ENCODE measurements around the gene SLC11A1.

SLC11A1 gene, protein sequence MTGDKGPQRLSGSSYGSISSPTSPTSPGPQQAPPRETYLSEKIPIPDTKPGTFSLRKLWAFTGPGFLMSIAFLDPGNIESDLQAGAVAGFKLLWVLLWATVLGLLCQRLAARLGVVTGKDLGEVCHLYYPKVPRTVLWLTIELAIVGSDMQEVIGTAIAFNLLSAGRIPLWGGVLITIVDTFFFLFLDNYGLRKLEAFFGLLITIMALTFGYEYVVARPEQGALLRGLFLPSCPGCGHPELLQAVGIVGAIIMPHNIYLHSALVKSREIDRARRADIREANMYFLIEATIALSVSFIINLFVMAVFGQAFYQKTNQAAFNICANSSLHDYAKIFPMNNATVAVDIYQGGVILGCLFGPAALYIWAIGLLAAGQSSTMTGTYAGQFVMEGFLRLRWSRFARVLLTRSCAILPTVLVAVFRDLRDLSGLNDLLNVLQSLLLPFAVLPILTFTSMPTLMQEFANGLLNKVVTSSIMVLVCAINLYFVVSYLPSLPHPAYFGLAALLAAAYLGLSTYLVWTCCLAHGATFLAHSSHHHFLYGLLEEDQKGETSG

DNA sequence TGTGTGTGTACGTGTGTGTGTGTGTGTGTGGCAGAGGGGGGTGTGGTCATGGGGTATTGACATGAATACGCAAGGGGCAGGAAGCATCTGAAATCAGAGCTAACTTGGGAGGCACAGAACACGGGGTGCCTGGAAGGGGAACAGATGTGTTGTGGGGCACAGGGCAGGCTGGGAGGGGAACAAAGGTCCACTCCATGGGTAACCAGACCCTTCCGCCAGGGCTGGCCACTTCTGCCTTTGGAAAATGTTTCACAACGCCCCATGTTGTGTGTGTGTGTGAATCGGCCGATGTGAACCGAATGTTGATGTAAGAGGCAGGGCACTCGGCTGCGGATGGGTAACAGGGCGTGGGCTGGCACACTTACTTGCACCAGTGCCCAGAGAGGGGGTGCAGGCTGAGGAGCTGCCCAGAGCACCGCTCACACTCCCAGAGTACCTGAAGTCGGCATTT, at the start of gene SLC11A1:
Gene SLC11A1, plus strand, starts transcription at position 358 of the 451 bp plus-strand sequence. CDS start 96 bp downstream, outside the sequence.
- no peak for DNase-seq (ENCODE audit: low read depth, low spot score)

GRCh38 chr2:218332288-218332687, 49.8 kb upstream of the SLC11A1 start:
- no peak for DNase-seq (ENCODE audit: low read depth, low spot score)

DNA sequence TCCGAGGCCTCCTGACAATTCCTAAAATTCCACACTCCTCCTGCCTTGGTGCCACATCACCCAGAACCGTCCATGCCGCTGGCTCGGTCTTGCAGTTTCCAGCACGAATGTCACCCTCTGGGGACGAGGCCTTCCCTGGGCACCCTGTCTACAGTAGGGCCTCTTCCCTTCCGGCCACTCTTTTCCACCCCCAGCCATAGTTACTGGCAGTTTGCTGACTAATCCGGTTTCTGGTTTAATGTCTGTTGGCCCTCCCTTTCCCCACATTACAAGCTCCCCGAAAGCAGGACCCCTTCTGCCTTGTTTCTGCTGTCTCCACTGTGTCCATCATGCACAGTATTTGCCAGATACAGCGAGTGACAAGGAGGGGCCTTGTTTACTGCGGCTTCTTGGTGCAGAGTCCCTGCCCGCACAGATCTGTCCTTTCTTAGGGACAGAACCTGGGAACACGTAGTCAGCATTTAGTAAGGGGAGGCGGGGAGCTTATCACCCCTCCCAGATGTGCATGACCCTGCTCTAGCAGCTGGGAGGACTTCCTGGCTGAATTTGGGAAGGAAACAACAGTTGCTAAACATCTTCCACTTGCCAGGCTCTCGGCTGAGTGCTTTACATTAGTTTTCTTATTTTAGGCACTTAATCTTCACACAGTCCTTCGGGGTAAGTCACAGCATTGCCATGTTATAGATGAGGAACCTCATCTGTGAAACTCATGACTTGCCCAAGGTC, 49.0 kb upstream of the SLC11A1 start:
- DNase-seq (ENCODE audit: low read depth, low spot score), result no peak

DNA sequence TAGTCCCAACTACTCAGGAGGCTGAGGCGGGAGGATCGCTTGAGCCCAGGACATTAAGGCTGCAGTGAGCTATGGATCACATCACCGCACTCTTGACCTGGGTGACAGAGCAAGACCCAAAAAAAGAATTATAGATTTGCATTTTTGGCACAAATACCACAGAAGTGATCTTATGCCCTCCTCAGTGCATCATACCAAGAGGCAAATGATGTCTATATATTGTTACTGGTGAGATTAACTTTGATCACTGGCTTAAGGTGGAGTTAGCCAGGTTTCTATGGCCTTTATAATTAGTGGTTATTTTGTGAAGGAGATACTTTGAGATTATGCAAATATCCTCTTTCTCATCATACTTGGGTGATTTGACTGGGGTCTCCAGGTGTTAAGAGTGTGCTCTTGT, 47.5 kb upstream of the SLC11A1 start:
- no peak for DNase-seq (ENCODE audit: low read depth, low spot score)

DNA sequence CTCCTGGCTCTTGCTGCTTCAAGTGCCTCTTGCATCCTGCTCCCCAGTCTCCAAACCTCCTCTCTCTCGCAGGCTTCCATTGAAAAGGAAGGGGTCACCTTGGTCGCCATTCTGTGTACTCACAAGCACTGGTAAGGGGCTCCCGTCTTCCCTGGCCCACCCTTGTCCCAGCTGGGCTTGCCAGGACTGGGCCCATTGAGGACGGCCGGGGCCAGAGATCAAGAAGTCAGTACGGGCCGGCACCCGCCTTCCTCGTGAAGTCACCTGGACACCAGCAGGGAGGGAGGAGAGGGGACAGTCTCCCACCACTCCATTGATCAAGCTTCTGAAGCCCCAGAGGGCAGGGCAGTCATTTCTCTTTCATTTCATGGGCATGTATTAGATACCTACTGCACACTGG, 41.4 kb upstream of the SLC11A1 start:
- no peak for DNase-seq (ENCODE audit: low read depth, low spot score)

DNA sequence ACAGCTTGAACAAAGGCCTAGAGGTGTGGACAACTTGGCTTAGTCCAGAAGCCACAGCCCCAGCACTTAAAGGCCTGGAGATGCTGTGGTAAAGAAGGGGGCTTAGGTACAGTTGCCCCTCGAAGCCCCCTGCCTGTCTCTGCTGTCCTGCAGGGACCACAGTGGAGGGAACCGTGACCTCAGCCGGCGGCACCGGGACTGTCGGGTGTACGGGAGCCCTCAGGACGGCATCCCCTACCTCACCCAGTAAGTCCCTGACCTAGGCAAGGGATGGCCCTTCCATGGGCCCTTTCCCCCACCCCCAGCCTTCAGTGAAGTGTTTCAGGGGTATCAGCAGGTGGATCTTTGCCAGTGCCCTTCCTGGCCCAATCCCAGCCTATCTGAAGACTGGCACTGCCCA, 40.7 kb upstream of the SLC11A1 start:
- no peak for DNase-seq (ENCODE audit: low read depth, low spot score)

- DNase-seq (ENCODE audit: low read depth, low spot score), result no peak
These were observed 39.2 kb upstream of the SLC11A1 start for GRCh38 chr2:218342837-218343236.

GRCh38 chr2:218343591-218343990, 38.5 kb upstream of the SLC11A1 start:
- no peak for DNase-seq (ENCODE audit: low read depth, low spot score)

- DNase-seq (ENCODE audit: low read depth, low spot score), result no peak
These were observed 37.9 kb upstream of the SLC11A1 start for GRCh38 chr2:218344090-218344754.

- DNase-seq (ENCODE audit: low read depth, low spot score), result no peak
These were observed 37.2 kb upstream of the SLC11A1 start for GRCh38 chr2:218344755-218345417.

GRCh38 chr2:218345491-218346236, 36.4 kb upstream of the SLC11A1 start:
- DNase-seq (ENCODE audit: low read depth, low spot score), result no peak

- no peak for DNase-seq (ENCODE audit: low read depth, low spot score)
These were observed 34.9 kb upstream of the SLC11A1 start for GRCh38 chr2:218347172-218347571.

GRCh38 chr2:218354045-218354444, 28.0 kb upstream of the SLC11A1 start:
- no peak for DNase-seq (ENCODE audit: low read depth, low spot score)

DNA sequence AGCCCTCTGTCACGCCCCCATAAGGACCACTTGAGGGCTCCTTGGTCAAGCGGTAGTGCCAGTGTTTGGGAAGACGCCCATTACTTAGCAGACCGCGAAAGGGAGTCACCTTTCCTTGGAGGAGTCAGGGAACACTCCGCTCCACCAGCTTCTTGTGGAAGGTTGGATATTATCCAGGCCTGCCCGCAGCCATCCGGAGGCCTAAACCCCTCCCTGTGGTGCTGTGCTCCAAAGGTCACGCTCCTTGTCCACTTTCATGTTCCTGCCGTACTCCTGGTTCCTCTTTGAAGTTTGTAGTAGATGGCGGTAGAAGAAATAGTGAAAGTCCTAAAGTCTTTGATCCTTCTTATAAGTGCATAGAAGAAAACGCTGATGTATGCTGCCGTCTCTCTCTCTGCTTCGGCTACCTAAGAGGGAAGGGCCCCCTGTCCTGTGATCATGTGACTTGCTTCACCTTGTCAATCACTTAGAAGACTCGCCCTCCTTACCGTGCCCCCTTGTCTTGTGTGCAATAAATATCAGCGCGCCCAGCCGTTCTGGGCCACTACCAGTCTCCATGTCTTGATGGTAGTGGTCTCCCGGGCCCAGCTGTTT, 27.1 kb upstream of the SLC11A1 start:
- no peak for DNase-seq (ENCODE audit: low read depth, low spot score)

DNA sequence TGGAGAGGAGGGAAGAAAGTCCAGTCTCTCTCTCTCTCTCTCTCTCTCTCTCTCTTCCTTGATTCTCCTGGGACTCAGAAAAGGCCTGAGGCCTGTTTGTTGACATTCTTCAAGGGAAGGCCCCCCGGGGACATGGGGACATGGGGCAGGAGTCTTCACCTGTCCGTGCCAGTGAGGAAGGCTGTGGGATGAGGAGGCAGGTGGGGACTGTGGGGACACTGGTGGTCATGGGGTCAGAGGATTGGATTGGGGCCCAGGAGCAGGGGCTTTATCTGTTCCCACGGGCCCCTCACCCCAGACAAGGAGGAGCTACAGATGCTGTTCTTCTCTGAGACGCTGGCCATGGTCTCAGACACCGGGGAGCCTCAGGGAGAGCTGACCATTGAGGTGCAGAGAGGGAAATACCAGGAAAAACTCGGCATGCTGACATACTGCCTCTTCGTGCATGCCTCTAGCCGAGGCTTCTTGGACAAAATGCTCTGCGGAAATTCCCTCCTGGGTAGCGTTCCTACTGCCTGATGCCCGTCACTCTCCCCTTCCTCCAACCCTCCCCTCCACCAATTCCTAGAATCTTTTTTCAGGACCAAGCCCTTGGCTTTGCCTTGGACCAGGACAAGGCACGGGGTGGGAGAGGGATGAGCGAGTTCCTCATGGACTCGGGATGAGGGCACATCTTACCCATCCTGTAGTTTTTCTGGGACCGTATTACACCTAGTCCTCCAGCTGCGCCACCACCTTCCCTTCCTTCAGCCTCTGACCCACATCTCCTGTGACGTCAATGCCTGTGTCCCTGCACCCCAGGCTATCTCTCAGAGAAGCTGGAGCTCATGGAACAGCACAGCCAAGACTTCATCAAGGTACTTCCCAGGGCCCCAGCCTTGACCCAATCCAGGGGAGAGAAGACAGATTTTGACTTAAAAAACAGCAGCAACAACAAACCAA, 24.6 kb upstream of the SLC11A1 start:
- no peak for DNase-seq (ENCODE audit: low read depth, low spot score)

DNA sequence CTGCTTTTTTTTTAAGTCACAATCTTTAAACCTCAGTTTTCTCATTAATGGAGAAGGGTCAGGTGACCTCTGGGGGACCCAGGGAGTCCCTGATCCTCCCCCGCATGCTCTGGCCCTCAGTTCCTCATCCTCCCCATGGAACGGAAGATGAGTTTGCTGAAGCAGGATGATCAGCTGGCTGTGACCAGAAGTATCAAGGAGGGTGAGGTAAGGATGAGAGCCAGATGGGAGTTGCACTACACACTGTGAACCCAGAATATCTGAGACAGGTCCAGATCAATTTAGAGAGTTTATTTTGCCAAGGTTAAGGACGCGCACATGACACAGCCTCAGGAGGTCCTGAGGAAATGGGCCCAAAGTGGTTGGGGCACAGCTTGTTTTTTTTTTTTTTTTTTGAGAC, 21.6 kb upstream of the SLC11A1 start:
- DNase-seq (ENCODE audit: low read depth, low spot score), result no peak

DNA sequence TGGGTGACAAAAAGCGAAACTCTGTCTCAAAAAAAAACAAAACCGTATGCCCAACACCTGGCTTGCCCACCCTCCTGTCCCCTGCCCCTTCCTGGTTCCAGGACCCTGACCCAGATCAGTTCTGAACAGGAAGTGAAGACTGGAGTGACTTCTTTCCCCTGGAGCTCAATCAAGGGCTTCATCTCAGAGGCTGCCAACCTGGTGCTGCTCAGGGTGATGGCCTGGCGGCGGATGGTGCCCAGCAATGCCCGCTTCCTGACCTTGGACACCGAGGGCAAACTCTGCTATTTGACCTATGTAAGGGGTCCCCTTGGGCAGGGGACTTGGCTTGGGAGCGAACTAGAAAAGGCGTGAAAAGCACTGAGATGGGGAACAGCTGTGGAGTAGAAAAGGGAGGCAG, 19.5 kb upstream of the SLC11A1 start:
- DNase-seq (ENCODE audit: low read depth, low spot score), result no peak

GRCh38 chr2:218363736-218364135, 18.3 kb upstream of the SLC11A1 start:
- DNase-seq (ENCODE audit: low read depth, low spot score), result no peak

DNA sequence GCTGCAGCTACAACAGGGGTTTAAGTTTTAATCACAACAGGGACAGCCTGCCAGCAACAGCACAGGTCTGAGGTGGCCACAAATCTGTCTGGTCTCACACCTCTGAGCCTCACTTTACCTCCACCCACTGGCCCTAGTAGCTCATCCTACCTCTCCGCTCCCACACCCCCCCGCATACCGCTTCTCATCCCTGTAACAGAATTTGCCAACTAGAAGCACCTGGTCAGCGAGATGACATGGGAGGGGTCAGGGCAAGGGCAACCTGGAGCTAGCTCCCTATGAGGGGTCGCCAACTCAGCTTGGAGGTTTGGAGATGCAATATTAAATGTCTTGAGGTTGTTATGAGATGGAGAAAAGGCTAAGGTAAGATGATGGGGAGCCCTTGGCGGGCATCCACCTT, 17.9 kb upstream of the SLC11A1 start:
- no peak for DNase-seq (ENCODE audit: low read depth, low spot score)

Measured in activated naive CD8-positive, alpha-beta T cell treated with anti-CD3 and anti-CD28 coated beads, Interleukin-2, amount 50 U/mL, for 16 hours (primary cell).